Measurements from ENCODE around the gene PRAMEF12. TPM values are rescaled to one million over a fixed set of nuclear protein-coding genes. Genes with fewer than 3 reads are reported as not detected.
"Not testable (repeated sequence)": the region's sequence is repeated elsewhere in the genome, so short reads cannot be mapped to it uniquely, and the experiment has no call there.

The PRAMEF12 gene
- total and polyA plus RNA-seq, 4 donors, result not detected

- not testable (repeated sequence) for H3K27ac ChIP-seq (ENCODE audit: low read depth in 1 of 2, low read length in 1 of 2); H3K4me1 ChIP-seq (ENCODE audit: control insufficient read depth in 5 of 5, insufficient read depth in 5 of 5, low read length in 5 of 5); H3K27me3 ChIP-seq (ENCODE audit: control insufficient read depth in 3 of 3, insufficient read depth in 3 of 3, low read length in 2 of 3); H3K9me3 ChIP-seq (ENCODE audit: control insufficient read depth in 4 of 4, insufficient read depth in 3 of 4, low read length in 3 of 4); H3K36me3 ChIP-seq (ENCODE audit: control insufficient read depth in 4 of 4, insufficient read depth in 4 of 4, low read length in 4 of 4); H3K9ac ChIP-seq (ENCODE audit: insufficient read depth in 1 of 2, low read length in 2 of 2); ATAC-seq (ENCODE audit: insufficient read depth, low FRiP score); H3K4me3 ChIP-seq; DNase-seq
- 82 to 86% methylated on average over 4 to 5 of the region's 5 CpGs for WGBS, 2 donors
Measured at GRCh38 chr1:12791097-12791496, 17.6 kb downstream of the PRAMEF12 start, which contains the start of gene PRAMEF1. TSS of gene PRAMEF1 (plus strand) at chr1:12791397. CDS start at chr1:12793228, 1,831 bp downstream.

- Histone ChIP-seq H3K9ac (ENCODE audit: insufficient read depth in 1 of 2, low read length in 2 of 2) (no peak overlapping the region), H3K4me3 (no peak overlapping the region), H3K27me3 (ENCODE audit: control insufficient read depth in 3 of 3, insufficient read depth in 3 of 3, low read length in 2 of 3) (no peaks in the 10 kb centered on the region), H3K36me3 (ENCODE audit: control insufficient read depth in 4 of 4, insufficient read depth in 4 of 4, low read length in 4 of 4) (no peaks in the 10 kb centered on the region), H3K27ac (ENCODE audit: low read depth in 1 of 2, low read length in 1 of 2) (no peak overlapping the region), H3K9me3 (ENCODE audit: control insufficient read depth in 4 of 4, insufficient read depth in 3 of 4, low read length in 3 of 4) (peaks cover 0 to 3% (median 0%) of the 10 kb centered on the region in 4 donors), H3K4me1 (ENCODE audit: control insufficient read depth in 5 of 5, insufficient read depth in 5 of 5, low read length in 5 of 5) (no peaks in the 10 kb centered on the region)
- no peak for TF ChIP-seq CTCF (IDR thresholded peaks at IDR 0.05; ENCODE audit: control extremely low read depth, extremely low read depth)
- DNase-seq (no peak), ATAC-seq (ENCODE audit: insufficient read depth, low FRiP score) (no peak)
- 67 to 80% methylated on average over 4 of the region's 4 CpGs for WGBS, 2 donors
Measured at GRCh38 chr1:12798911-12799310, 25.4 kb downstream of the PRAMEF12 start.

- no peaks in the 10 kb centered on the region for H3K4me1 ChIP-seq (ENCODE audit: control insufficient read depth in 5 of 5, insufficient read depth in 5 of 5, low read length in 5 of 5)
- H3K27me3 ChIP-seq (ENCODE audit: control insufficient read depth in 3 of 3, insufficient read depth in 3 of 3, low read length in 2 of 3), result no peaks in the 10 kb centered on the region
- H3K9me3 ChIP-seq (ENCODE audit: control insufficient read depth in 4 of 4, insufficient read depth in 3 of 4, low read length in 3 of 4), result peaks cover 0 to 3% (median 0%) of the 10 kb centered on the region in 4 donors
- 71 to 76% methylated on average over 2 of the region's 2 CpGs for WGBS, 2 donors
- no peak for TF ChIP-seq CTCF (IDR thresholded peaks at IDR 0.05; ENCODE audit: control extremely low read depth, extremely low read depth)
- H3K27ac ChIP-seq (ENCODE audit: low read depth in 1 of 2, low read length in 1 of 2), result no peak overlapping the region
- no peak for DNase-seq
- H3K36me3 ChIP-seq (ENCODE audit: control insufficient read depth in 4 of 4, insufficient read depth in 4 of 4, low read length in 4 of 4), result no peaks in the 10 kb centered on the region
- H3K9ac ChIP-seq (ENCODE audit: insufficient read depth in 1 of 2, low read length in 2 of 2), result no peak overlapping the region
- ATAC-seq (ENCODE audit: insufficient read depth, low FRiP score), result no peak
- H3K4me3 ChIP-seq, result no peak overlapping the region
Measured at GRCh38 chr1:12799730-12800129, 26.2 kb downstream of the PRAMEF12 start.

GRCh38 chr1:12809933-12810332 lies 36.4 kb downstream of the PRAMEF12 start:
- Histone ChIP-seq H3K4me3 (no peak overlapping the region), H3K27ac (ENCODE audit: low read depth in 1 of 2, low read length in 1 of 2) (no peak overlapping the region), H3K36me3 (ENCODE audit: control insufficient read depth in 4 of 4, insufficient read depth in 4 of 4, low read length in 4 of 4) (no peaks in the 10 kb centered on the region), H3K4me1 (ENCODE audit: control insufficient read depth in 5 of 5, insufficient read depth in 5 of 5, low read length in 5 of 5) (no peaks in the 10 kb centered on the region), H3K27me3 (ENCODE audit: control insufficient read depth in 3 of 3, insufficient read depth in 3 of 3, low read length in 2 of 3) (no peaks in the 10 kb centered on the region), H3K9me3 (ENCODE audit: control insufficient read depth in 4 of 4, insufficient read depth in 3 of 4, low read length in 3 of 4) (peaks cover 0 to 9% (median 0%) of the 10 kb centered on the region in 4 donors), H3K9ac (ENCODE audit: insufficient read depth in 1 of 2, low read length in 2 of 2) (no peak overlapping the region)
- 80 to 95% methylated on average over 1 of the region's 1 CpG for WGBS, 2 donors
- DNase-seq (no peak), ATAC-seq (ENCODE audit: insufficient read depth, low FRiP score) (no peak)
- no peak for TF ChIP-seq CTCF (IDR thresholded peaks at IDR 0.05; ENCODE audit: control extremely low read depth, extremely low read depth)

All from lung (tissue), 12 donors.